ENCODE measurements around the gene ADCY2. TPM values are rescaled to one million over a fixed set of nuclear protein-coding genes. Genes with fewer than 3 reads are reported as not detected.

ADCY2 gene
- polyA plus RNA-seq, 1 experiment: not detected

DNA sequence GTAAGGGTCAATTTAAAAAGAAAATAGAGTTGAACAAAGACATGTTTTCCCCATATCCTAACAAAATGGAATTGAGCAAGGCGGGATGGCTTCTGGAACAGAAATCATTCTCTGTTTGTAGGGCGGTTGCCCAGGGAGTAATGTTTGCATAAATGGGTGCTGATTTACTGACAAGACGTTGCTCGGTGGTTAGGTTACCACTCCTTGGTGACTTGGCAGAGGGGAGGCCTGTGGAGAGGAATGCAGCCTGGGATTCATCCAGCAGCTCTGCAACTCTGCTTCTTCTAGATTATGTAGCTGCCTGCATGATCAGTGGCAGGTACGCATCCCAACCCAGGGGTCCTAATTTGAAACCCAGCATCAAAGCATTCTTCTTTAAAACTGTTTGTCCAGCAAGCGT is 254.8 kb downstream of the ADCY2 start:
- DNase-seq (ENCODE audit: low read depth, low spot score): no peak
- no peak overlapping the region for H3K4me3 ChIP-seq (ENCODE audit: low read depth, low read length)
- no peak overlapping the region for H3K27ac ChIP-seq (ENCODE audit: low read depth, low read length)
- POLR2A ChIA-PET: no interaction called here
- TF ChIP-seq, protein P1, sequence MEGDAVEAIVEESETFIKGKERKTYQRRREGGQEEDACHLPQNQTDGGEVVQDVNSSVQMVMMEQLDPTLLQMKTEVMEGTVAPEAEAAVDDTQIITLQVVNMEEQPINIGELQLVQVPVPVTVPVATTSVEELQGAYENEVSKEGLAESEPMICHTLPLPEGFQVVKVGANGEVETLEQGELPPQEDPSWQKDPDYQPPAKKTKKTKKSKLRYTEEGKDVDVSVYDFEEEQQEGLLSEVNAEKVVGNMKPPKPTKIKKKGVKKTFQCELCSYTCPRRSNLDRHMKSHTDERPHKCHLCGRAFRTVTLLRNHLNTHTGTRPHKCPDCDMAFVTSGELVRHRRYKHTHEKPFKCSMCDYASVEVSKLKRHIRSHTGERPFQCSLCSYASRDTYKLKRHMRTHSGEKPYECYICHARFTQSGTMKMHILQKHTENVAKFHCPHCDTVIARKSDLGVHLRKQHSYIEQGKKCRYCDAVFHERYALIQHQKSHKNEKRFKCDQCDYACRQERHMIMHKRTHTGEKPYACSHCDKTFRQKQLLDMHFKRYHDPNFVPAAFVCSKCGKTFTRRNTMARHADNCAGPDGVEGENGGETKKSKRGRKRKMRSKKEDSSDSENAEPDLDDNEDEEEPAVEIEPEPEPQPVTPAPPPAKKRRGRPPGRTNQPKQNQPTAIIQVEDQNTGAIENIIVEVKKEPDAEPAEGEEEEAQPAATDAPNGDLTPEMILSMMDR (IDR thresholded peaks at IDR 0.05; ENCODE audit: low read depth, low read length): no peak
- H3K27me3 ChIP-seq (ENCODE audit: control insufficient read depth, insufficient read depth, low read length): no peaks in the 10 kb centered on the region
- peaks cover 25% of the 10 kb centered on the region; the same call in 1 of the 2 replicates for H3K9me3 ChIP-seq (ENCODE audit: control insufficient read depth, insufficient read depth, low read length)
- CTCF ChIA-PET: no interaction called here

GRCh38 chr5:7653046-7653445 is 257.1 kb downstream of the ADCY2 start:
- no peak overlapping the region for H3K4me3 ChIP-seq (ENCODE audit: low read depth, low read length)
- DNase-seq (ENCODE audit: low read depth, low spot score): no peak
- TF ChIP-seq, protein P1 (IDR thresholded peaks at IDR 0.05; ENCODE audit: low read depth, low read length): no peak
- ChIA-PET POLR2A (no interaction called here), CTCF (no interaction called here)
- H3K27me3 ChIP-seq (ENCODE audit: control insufficient read depth, insufficient read depth, low read length): no peaks in the 10 kb centered on the region
- peaks cover 27% of the 10 kb centered on the region; the same call in 1 of the 2 replicates for H3K9me3 ChIP-seq (ENCODE audit: control insufficient read depth, insufficient read depth, low read length)
- no peak overlapping the region for H3K27ac ChIP-seq (ENCODE audit: low read depth, low read length)

GRCh38 chr5:7657153-7657552 is 261.2 kb downstream of the ADCY2 start:
- H3K9me3 ChIP-seq (ENCODE audit: control insufficient read depth, insufficient read depth, low read length): peaks cover 20% of the 10 kb centered on the region; the same call in 1 of the 2 replicates
- ChIA-PET CTCF (no interaction called here), POLR2A (no interaction called here)
- TF ChIP-seq, protein P1 (IDR thresholded peaks at IDR 0.05; ENCODE audit: low read depth, low read length): no peak
- H3K27ac ChIP-seq (ENCODE audit: low read depth, low read length): no peak overlapping the region
- H3K4me3 ChIP-seq (ENCODE audit: low read depth, low read length): no peak overlapping the region
- DNase-seq (ENCODE audit: low read depth, low spot score): no peak
- no peaks in the 10 kb centered on the region for H3K27me3 ChIP-seq (ENCODE audit: control insufficient read depth, insufficient read depth, low read length)

DNA sequence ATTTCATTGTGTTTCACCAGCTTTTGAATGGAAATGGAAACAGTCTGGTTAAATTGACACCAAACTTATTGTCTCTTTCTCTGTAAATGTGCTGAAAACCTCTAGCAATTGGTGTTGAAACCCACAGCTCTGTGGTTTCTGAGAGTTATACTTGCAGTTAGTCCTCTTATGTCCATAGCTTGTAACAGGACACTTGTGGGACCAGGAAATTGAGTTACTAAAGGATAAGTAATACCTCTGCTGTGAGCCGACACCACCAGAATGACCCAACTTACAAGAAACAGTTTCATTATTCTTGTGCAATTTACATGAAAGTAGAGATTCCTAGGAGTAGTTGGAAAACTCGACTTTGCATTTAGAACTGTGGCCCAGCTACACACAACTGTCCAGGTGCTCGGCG is 263.5 kb downstream of the ADCY2 start:
- ChIA-PET POLR2A (no interaction called here), CTCF (no interaction called here)

GRCh38 chr5:7662289-7662688 is 266.4 kb downstream of the ADCY2 start:
- H3K27ac ChIP-seq (ENCODE audit: low read depth, low read length): no peak overlapping the region
- ChIA-PET POLR2A (no interaction called here), CTCF (no interaction called here)
- H3K4me3 ChIP-seq (ENCODE audit: low read depth, low read length): no peak overlapping the region
- H3K9me3 ChIP-seq (ENCODE audit: control insufficient read depth, insufficient read depth, low read length): peaks cover 37% of the 10 kb centered on the region
- DNase-seq (ENCODE audit: low read depth, low spot score): no peak
- no peaks in the 10 kb centered on the region for H3K27me3 ChIP-seq (ENCODE audit: control insufficient read depth, insufficient read depth, low read length)
- TF ChIP-seq, protein P1 (IDR thresholded peaks at IDR 0.05; ENCODE audit: low read depth, low read length): no peak

More for the DNA sequence above, 263.5 kb downstream of the ADCY2 start:
- TF ChIP-seq, protein P1 (IDR thresholded peaks at IDR 0.05; ENCODE audit: low read depth, low read length): no peak
- no peak for DNase-seq (ENCODE audit: low read depth, low spot score)
- H3K27ac ChIP-seq (ENCODE audit: low read depth, low read length): no peak overlapping the region
- H3K9me3 ChIP-seq (ENCODE audit: control insufficient read depth, insufficient read depth, low read length): peaks cover 23% of the 10 kb centered on the region; the same call in 1 of the 2 replicates
- H3K4me3 ChIP-seq (ENCODE audit: low read depth, low read length): no peak overlapping the region
- H3K27me3 ChIP-seq (ENCODE audit: control insufficient read depth, insufficient read depth, low read length): no peaks in the 10 kb centered on the region
